Measurements from ENCODE around the gene USP22. TPM values are rescaled to one million over a fixed set of nuclear protein-coding genes. Genes with fewer than 3 reads are reported as not detected.
A peak's percentile ranks its signal among the peaks of the same experiment; 100 is the strongest.

USP22 gene
- polyA plus RNA-seq, 3 donors: 20.4 to 69.9 (median 27.3) TPM

GRCh38 chr17:21004016-21004930 is 38.5 kb downstream of the USP22 start:
- no peaks in the 10 kb centered on the region for H3K27me3 ChIP-seq (ENCODE audit: control insufficient read depth in 2 of 2, insufficient read depth in 2 of 2, low read length in 2 of 2)
- no peak overlapping the region for H2AFZ ChIP-seq (ENCODE audit: insufficient read depth, low read depth, low read length, poor library complexity, severe bottlenecking)
- peaks cover 92 to 100% of the 10 kb centered on the region in 2 donors for H3K36me3 ChIP-seq (replicated peaks in 1 of 2; ENCODE audit: control insufficient read depth in 1 of 2, insufficient read depth in 2 of 2, low read length in 2 of 2)
- no peaks in the 10 kb centered on the region for H3K4me1 ChIP-seq (ENCODE audit: control insufficient read depth in 1 of 2, insufficient read depth in 2 of 2, low read length in 2 of 2)
- DNase-seq: no peak
- TF ChIP-seq CTCF (IDR thresholded peaks at IDR 0.05): no peak
- Mint-ChIP-seq H3K4me1 (no peaks in the 10 kb centered on the region), H3K4me3 (no peak overlapping the region), H3K36me3 (peaks cover 90 to 100% of the 10 kb centered on the region in 2 donors), H3K9me3 (no peaks in the 10 kb centered on the region), H3K27ac (peak overlapping the region in 4 of 7 donors; percentile 7 to 61 (median 54)), H3K27me3 (ENCODE audit: low read depth in 3 of 3) (peaks cover 0 to 3% (median 0%) of the 10 kb centered on the region in 3 donors)
- no peaks in the 10 kb centered on the region for H3K79me2 ChIP-seq (ENCODE audit: insufficient read depth, low read length)
- H3K9ac ChIP-seq (ENCODE audit: insufficient read depth, low read length, poor library complexity, severe bottlenecking): no peak overlapping the region
- no peak overlapping the region for H3K4me3 ChIP-seq (replicated peaks in 1 of 3; ENCODE audit: low read depth in 2 of 3, low read length in 3 of 3)
- peaks cover 85% of the 10 kb centered on the region for H4K20me1 ChIP-seq (ENCODE audit: insufficient read depth, low read length)
- no peak overlapping the region for H3K27ac ChIP-seq (ENCODE audit: low read depth in 1 of 2, low read length in 2 of 2)
- H3K9me3 ChIP-seq (replicated peaks in 1 of 2; ENCODE audit: control insufficient read depth in 1 of 2, insufficient read depth in 1 of 2, low read length in 2 of 2): no peaks in the 10 kb centered on the region
- intact Hi-C loops (cut with micrococcal nuclease): no loop called here
- H3K4me2 ChIP-seq (replicated peaks; ENCODE audit: extremely low read depth, low read length, poor library complexity, severe bottlenecking): no peak overlapping the region
- 96% methylated on average over 18 of the region's 26 CpGs for WGBS (ENCODE audit: insufficient coverage)

- intact Hi-C loops (cut with micrococcal nuclease): no loop called here
- peak overlapping the region in 2 of 7 donors; percentile 43 to 60 for H3K27ac Mint-ChIP-seq
- no peaks in the 10 kb centered on the region for H3K79me2 ChIP-seq (ENCODE audit: insufficient read depth, low read length)
- WGBS (ENCODE audit: insufficient coverage): 94% methylated on average over 9 of the region's 11 CpGs
- H3K27me3 Mint-ChIP-seq (ENCODE audit: low read depth in 3 of 3): peaks cover 0 to 2% (median 0%) of the 10 kb centered on the region in 3 donors
- peaks cover 81 to 93% of the 10 kb centered on the region in 2 donors for H3K36me3 ChIP-seq (replicated peaks in 1 of 2; ENCODE audit: control insufficient read depth in 1 of 2, insufficient read depth in 2 of 2, low read length in 2 of 2)
- no peaks in the 10 kb centered on the region for H3K4me1 Mint-ChIP-seq
- H3K9me3 Mint-ChIP-seq: no peaks in the 10 kb centered on the region
- H3K4me3 Mint-ChIP-seq: no peak overlapping the region
- DNase-seq: no peak
- H3K9ac ChIP-seq (ENCODE audit: insufficient read depth, low read length, poor library complexity, severe bottlenecking): no peak overlapping the region
- H3K4me1 ChIP-seq (ENCODE audit: control insufficient read depth in 1 of 2, insufficient read depth in 2 of 2, low read length in 2 of 2): no peaks in the 10 kb centered on the region
- H3K27me3 ChIP-seq (ENCODE audit: control insufficient read depth in 2 of 2, insufficient read depth in 2 of 2, low read length in 2 of 2): no peaks in the 10 kb centered on the region
- no peak overlapping the region for H3K4me2 ChIP-seq (replicated peaks; ENCODE audit: extremely low read depth, low read length, poor library complexity, severe bottlenecking)
- H3K36me3 Mint-ChIP-seq: peaks cover 82 to 91% of the 10 kb centered on the region in 2 donors
- no peaks in the 10 kb centered on the region for H3K9me3 ChIP-seq (replicated peaks in 1 of 2; ENCODE audit: control insufficient read depth in 1 of 2, insufficient read depth in 1 of 2, low read length in 2 of 2)
- no peak overlapping the region for H3K4me3 ChIP-seq (replicated peaks in 1 of 3; ENCODE audit: low read depth in 2 of 3, low read length in 3 of 3)
- H2AFZ ChIP-seq (ENCODE audit: insufficient read depth, low read depth, low read length, poor library complexity, severe bottlenecking): no peak overlapping the region
- H3K27ac ChIP-seq (ENCODE audit: low read depth in 1 of 2, low read length in 2 of 2): peak overlapping the region in 1 of 2 donors; percentile 14
- H4K20me1 ChIP-seq (ENCODE audit: insufficient read depth, low read length): peaks cover 87% of the 10 kb centered on the region
- TF ChIP-seq CTCF (IDR thresholded peaks at IDR 0.05): no peak
Measured at GRCh38 chr17:21003007-21003621, 39.7 kb downstream of the USP22 start.

Data from CD14-positive monocyte (primary cell).